C4-2B (cell line): ENCODE results near the gene DVL3.

Experiments
- CTCF ChIP-seq: fragments of 450-650 bp; conservative IDR thresholded peaks from 2 replicates; pipeline ENCODE4 v1.5.1; 2017; ENCODE audit warnings: mild to moderate bottlenecking
- ZFX ChIP-seq: fragments of 450-650 bp; IDR thresholded peaks from 2 replicates; pipeline ENCODE4 v1.6.1; 2017

- TF ChIP-seq CTCF (no peak), ZFX (no peak)
Measured at GRCh38 chr3:184165543-184165942, 10.4 kb downstream of the DVL3 start.
